ENCODE results near the gene IMPDH2.
"Not testable (repeated sequence)": the region's sequence is repeated elsewhere in the genome, so short reads cannot be mapped to it uniquely, and the experiment has no call there.

IMPDH2 gene

GRCh38 chr3:49013113-49013737 is 16.0 kb downstream of the IMPDH2 start:
- H2AFZ ChIP-seq (ENCODE audit: low read depth): no peak overlapping the region
- no peak for TF ChIP-seq CTCF (conservative IDR thresholded peaks at IDR 0.05; ENCODE audit: low read depth, low read length)
- peaks cover 14% of the 10 kb centered on the region for H3K79me2 ChIP-seq (ENCODE audit: insufficient read depth, low read depth)
- H3K36me3 ChIP-seq (ENCODE audit: insufficient read depth): no peaks in the 10 kb centered on the region
- no peak overlapping the region for H3K9ac ChIP-seq
- no peaks in the 10 kb centered on the region for H4K20me1 ChIP-seq (ENCODE audit: insufficient read depth)
- no peaks in the 10 kb centered on the region for H3K27me3 ChIP-seq (ENCODE audit: insufficient read depth, low read depth)
- H3K4me2 ChIP-seq: no peak overlapping the region
- H3K4me3 ChIP-seq (IDR thresholded peaks at IDR 0.05; ENCODE audit: insufficient read depth, low read depth, low read length): no peak overlapping the region
- H3K4me1 ChIP-seq (ENCODE audit: low read depth, poor library complexity, severe bottlenecking): peaks cover 9% of the 10 kb centered on the region
- no peak overlapping the region for H3K27ac ChIP-seq

- H3K27ac ChIP-seq: no peak overlapping the region
- no peak overlapping the region for H2AFZ ChIP-seq (ENCODE audit: low read depth)
- H4K20me1 ChIP-seq (ENCODE audit: insufficient read depth): no peaks in the 10 kb centered on the region
- peaks cover 12% of the 10 kb centered on the region for H3K4me1 ChIP-seq (ENCODE audit: low read depth, poor library complexity, severe bottlenecking)
- H3K27me3 ChIP-seq (ENCODE audit: insufficient read depth, low read depth): no peaks in the 10 kb centered on the region
- H3K4me2 ChIP-seq: no peak overlapping the region
- no peak overlapping the region for H3K4me3 ChIP-seq (IDR thresholded peaks at IDR 0.05; ENCODE audit: insufficient read depth, low read depth, low read length)
- no peaks in the 10 kb centered on the region for H3K36me3 ChIP-seq (ENCODE audit: insufficient read depth)
- peaks cover 16% of the 10 kb centered on the region for H3K79me2 ChIP-seq (ENCODE audit: insufficient read depth, low read depth)
- TF ChIP-seq CTCF (conservative IDR thresholded peaks at IDR 0.05; ENCODE audit: low read depth, low read length): no peak
- H3K9ac ChIP-seq: no peak overlapping the region
These were observed 16.7 kb downstream of the IMPDH2 start for GRCh38 chr3:49012441-49013017.

GRCh38 chr3:49009396-49009795 is 19.8 kb downstream of the IMPDH2 start:
- Histone ChIP-seq H3K4me2 (no peak overlapping the region), H3K4me3 (IDR thresholded peaks at IDR 0.05; ENCODE audit: insufficient read depth, low read depth, low read length) (no peak overlapping the region), H3K27ac (no peak overlapping the region), H3K4me1 (ENCODE audit: low read depth, poor library complexity, severe bottlenecking) (peaks cover 13% of the 10 kb centered on the region), H3K36me3 (ENCODE audit: insufficient read depth) (no peaks in the 10 kb centered on the region), H2AFZ (ENCODE audit: low read depth) (no peak overlapping the region), H3K9ac (no peak overlapping the region), H3K79me2 (ENCODE audit: insufficient read depth, low read depth) (peaks cover 16% of the 10 kb centered on the region), H4K20me1 (ENCODE audit: insufficient read depth) (no peaks in the 10 kb centered on the region), H3K27me3 (ENCODE audit: insufficient read depth, low read depth) (no peaks in the 10 kb centered on the region)
- no peak for TF ChIP-seq CTCF (conservative IDR thresholded peaks at IDR 0.05; ENCODE audit: low read depth, low read length)

- Histone ChIP-seq H3K4me1 (ENCODE audit: low read depth, poor library complexity, severe bottlenecking) (peaks cover 13% of the 10 kb centered on the region), H3K79me2 (ENCODE audit: insufficient read depth, low read depth) (peaks cover 16% of the 10 kb centered on the region), H3K4me2 (peak overlapping the region; percentile 48; the same call in 1 of the 2 replicates)
- H3K9ac ChIP-seq; H3K36me3 ChIP-seq (ENCODE audit: insufficient read depth); H3K4me3 ChIP-seq (IDR thresholded peaks at IDR 0.05; ENCODE audit: insufficient read depth, low read depth, low read length); H2AFZ ChIP-seq (ENCODE audit: low read depth); H3K27me3 ChIP-seq (ENCODE audit: insufficient read depth, low read depth); H4K20me1 ChIP-seq (ENCODE audit: insufficient read depth); H3K27ac ChIP-seq: not testable (repeated sequence)
These were observed 20.6 kb downstream of the IMPDH2 start for GRCh38 chr3:49008627-49009026.

Data from KMS-11 (cell line).